ENCODE data around the gene ZNF684.
"Not testable (repeated sequence)": the region's sequence is repeated elsewhere in the genome, so short reads cannot be mapped to it uniquely, and the experiment has no call there.

ZNF684 gene

DNA sequence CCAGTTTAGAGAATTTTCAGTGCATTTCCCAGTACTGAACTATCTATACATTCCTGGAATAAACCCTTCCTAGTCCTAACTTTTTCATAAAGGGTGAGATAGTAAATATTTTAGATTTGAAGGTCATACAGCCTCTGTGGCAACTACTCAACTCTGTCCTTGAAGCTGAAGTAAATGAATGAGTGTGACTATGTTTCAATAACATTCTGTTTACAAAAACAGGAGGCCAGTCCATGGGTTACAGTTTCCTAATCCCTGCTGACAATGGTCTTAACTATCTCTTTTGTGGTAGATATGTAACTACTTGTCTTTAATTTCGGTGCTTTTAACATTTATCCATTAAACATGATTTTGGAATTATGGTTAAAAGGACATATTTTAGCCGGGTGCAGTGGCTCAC, 4.3 kb downstream of the ZNF684 start:
- Histone ChIP-seq H3K9me3 (ENCODE audit: control insufficient read depth, low read length) (no peaks in the 10 kb centered on the region), H3K4me1 (ENCODE audit: control insufficient read depth, insufficient read depth, low read length, poor library complexity, severe bottlenecking) (no peaks in the 10 kb centered on the region), H3K27ac (ENCODE audit: low read depth, low read length, severe bottlenecking) (no peak overlapping the region), H3K4me3 (ENCODE audit: extremely low read depth, insufficient read depth, low read length, poor library complexity, severe bottlenecking) (no peak overlapping the region), H3K36me3 (ENCODE audit: control insufficient read depth, insufficient read depth, low read length) (peaks cover 7% of the 10 kb centered on the region)
- no CpG with 5 or more reads among the region's 2 CpGs for WGBS, 2 experiments (ENCODE audit: insufficient coverage in 2 of 2)

DNA sequence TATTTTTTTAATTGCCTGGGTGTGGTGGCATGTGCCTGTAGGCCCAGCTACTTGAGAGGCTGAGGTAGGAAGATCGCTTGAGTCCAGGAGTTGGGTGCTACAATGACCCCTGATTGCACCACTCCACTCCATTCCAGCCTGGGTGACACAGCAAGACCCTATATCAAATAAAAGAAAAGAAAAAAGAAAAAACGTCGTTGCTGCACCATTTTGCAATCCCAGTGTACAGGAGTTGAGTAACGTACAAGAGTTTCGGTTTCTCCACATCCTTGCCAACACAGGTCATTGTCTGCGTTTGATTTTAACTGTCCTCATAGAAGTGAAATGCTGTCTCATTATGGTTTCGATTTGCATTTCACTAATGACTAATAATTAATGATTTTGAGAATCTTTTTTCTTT, 7.9 kb downstream of the ZNF684 start:
- no peak overlapping the region for H3K27ac ChIP-seq (ENCODE audit: low read depth, low read length, severe bottlenecking)
- H3K9me3 ChIP-seq (ENCODE audit: control insufficient read depth, low read length) = no peaks in the 10 kb centered on the region
- H3K4me3 ChIP-seq (ENCODE audit: extremely low read depth, insufficient read depth, low read length, poor library complexity, severe bottlenecking) = no peak overlapping the region
- 92 to 94% methylated on average over 2 to 3 of the region's 7 CpGs for WGBS, 2 experiments (ENCODE audit: insufficient coverage in 2 of 2)
- no peaks in the 10 kb centered on the region for H3K4me1 ChIP-seq (ENCODE audit: control insufficient read depth, insufficient read depth, low read length, poor library complexity, severe bottlenecking)
- H3K36me3 ChIP-seq (ENCODE audit: control insufficient read depth, insufficient read depth, low read length) = peaks cover 22% of the 10 kb centered on the region

DNA sequence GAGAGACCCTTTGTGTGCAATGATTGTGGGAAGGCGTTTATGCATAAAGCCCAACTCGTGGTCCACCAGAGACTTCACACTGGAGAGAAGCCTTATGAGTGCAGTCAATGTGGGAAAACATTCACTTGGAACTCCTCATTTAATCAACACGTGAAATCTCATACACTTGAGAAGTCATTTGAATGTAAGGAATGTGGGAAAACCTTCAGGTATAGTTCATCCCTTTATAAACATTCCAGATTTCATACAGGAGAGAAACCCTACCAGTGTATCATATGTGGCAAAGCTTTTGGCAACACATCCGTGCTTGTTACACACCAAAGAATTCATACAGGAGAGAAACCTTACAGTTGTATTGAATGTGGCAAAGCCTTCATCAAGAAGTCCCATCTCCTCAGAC, 15.5 kb downstream of the ZNF684 start:
- peaks cover 44% of the 10 kb centered on the region for H3K36me3 ChIP-seq (ENCODE audit: control insufficient read depth, insufficient read depth, low read length)
- no peaks in the 10 kb centered on the region for H3K4me1 ChIP-seq (ENCODE audit: control insufficient read depth, insufficient read depth, low read length, poor library complexity, severe bottlenecking)
- peaks cover 6% of the 10 kb centered on the region for H3K9me3 ChIP-seq (ENCODE audit: control insufficient read depth, low read length)
- WGBS, 2 experiments (ENCODE audit: insufficient coverage in 2 of 2) = 100% methylated on average over 1 of the region's 4 CpGs; no CpG with 5 or more reads in 1 of the 2 experiments
- no peak overlapping the region for H3K27ac ChIP-seq (ENCODE audit: low read depth, low read length, severe bottlenecking)
- no peak overlapping the region for H3K4me3 ChIP-seq (ENCODE audit: extremely low read depth, insufficient read depth, low read length, poor library complexity, severe bottlenecking)

- 80 to 93% methylated on average over 1 to 2 of the region's 4 CpGs for WGBS, 2 experiments (ENCODE audit: insufficient coverage in 2 of 2)
Observed at GRCh38 chr1:40553017-40553416, 21.6 kb downstream of the ZNF684 start.

DNA sequence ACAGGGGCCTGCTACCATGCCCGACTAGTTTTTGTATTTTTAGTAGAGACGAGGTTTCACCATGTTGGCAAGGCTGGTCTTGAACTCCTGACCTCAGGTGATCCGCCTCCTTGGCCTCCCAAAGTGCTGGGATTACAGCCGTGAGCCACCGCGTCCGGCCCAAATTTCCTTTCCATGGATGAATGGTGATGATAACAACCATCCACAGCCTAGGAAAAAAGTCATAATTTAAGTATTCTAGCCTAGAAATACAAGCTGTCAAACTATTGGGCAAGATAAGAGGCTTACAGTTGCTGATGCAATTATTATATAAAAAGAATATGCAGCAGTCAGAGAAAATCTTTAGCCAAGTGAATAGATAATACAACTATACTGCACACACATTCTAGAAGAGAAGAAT, 23.4 kb downstream of the ZNF684 start:
- H3K27ac ChIP-seq (ENCODE audit: low read depth, low read length, severe bottlenecking); H3K36me3 ChIP-seq (ENCODE audit: control insufficient read depth, insufficient read depth, low read length); H3K9me3 ChIP-seq (ENCODE audit: control insufficient read depth, low read length); H3K4me3 ChIP-seq (ENCODE audit: extremely low read depth, insufficient read depth, low read length, poor library complexity, severe bottlenecking); H3K4me1 ChIP-seq (ENCODE audit: control insufficient read depth, insufficient read depth, low read length, poor library complexity, severe bottlenecking): not testable (repeated sequence)
- no CpG with 5 or more reads among the region's 7 CpGs for WGBS, 2 experiments (ENCODE audit: insufficient coverage in 2 of 2)

More at GRCh38 chr1:40553017-40553416, 21.6 kb downstream of the ZNF684 start:
- Histone ChIP-seq H3K27ac (ENCODE audit: low read depth, low read length, severe bottlenecking) (no peak overlapping the region), H3K4me1 (ENCODE audit: control insufficient read depth, insufficient read depth, low read length, poor library complexity, severe bottlenecking) (no peaks in the 10 kb centered on the region), H3K4me3 (ENCODE audit: extremely low read depth, insufficient read depth, low read length, poor library complexity, severe bottlenecking) (no peak overlapping the region), H3K36me3 (ENCODE audit: control insufficient read depth, insufficient read depth, low read length) (no peaks in the 10 kb centered on the region), H3K9me3 (ENCODE audit: control insufficient read depth, low read length) (no peaks in the 10 kb centered on the region)

- Histone ChIP-seq H3K36me3 (ENCODE audit: control insufficient read depth, insufficient read depth, low read length) (no peaks in the 10 kb centered on the region), H3K4me3 (ENCODE audit: extremely low read depth, insufficient read depth, low read length, poor library complexity, severe bottlenecking) (no peak overlapping the region), H3K27ac (ENCODE audit: low read depth, low read length, severe bottlenecking) (no peak overlapping the region), H3K4me1 (ENCODE audit: control insufficient read depth, insufficient read depth, low read length, poor library complexity, severe bottlenecking) (no peaks in the 10 kb centered on the region), H3K9me3 (ENCODE audit: control insufficient read depth, low read length) (no peaks in the 10 kb centered on the region)
- 82 to 93% methylated on average over 1 to 3 of the region's 5 CpGs for WGBS, 2 experiments (ENCODE audit: insufficient coverage in 2 of 2)
Observed at GRCh38 chr1:40556121-40556520, 24.7 kb downstream of the ZNF684 start.

DNA sequence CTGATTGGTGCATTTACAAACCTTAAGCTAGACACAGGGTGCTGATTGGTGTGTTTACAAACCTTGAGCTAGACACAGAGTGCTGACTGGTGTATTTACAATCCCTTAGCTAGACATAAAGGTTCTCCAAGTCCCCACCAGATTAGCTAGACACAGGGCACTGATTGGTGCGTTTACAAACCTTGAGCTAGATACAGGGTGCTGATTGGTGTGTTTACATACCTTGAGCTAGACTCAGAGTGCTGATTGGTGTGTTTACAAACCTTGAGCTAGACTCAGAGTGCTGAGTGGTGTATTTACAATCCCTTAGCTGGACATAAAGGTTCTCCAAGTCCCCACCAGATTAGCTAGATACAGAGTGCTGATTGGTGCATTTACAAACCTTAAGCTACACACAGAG, 26.8 kb downstream of the ZNF684 start:
- H3K9me3 ChIP-seq (ENCODE audit: control insufficient read depth, low read length); H3K27ac ChIP-seq (ENCODE audit: low read depth, low read length, severe bottlenecking); H3K4me3 ChIP-seq (ENCODE audit: extremely low read depth, insufficient read depth, low read length, poor library complexity, severe bottlenecking); H3K4me1 ChIP-seq (ENCODE audit: control insufficient read depth, insufficient read depth, low read length, poor library complexity, severe bottlenecking); H3K36me3 ChIP-seq (ENCODE audit: control insufficient read depth, insufficient read depth, low read length): not testable (repeated sequence)
- no CpG with 5 or more reads among the region's 1 CpG for WGBS, 2 experiments (ENCODE audit: insufficient coverage in 2 of 2)

- Histone ChIP-seq H3K4me1 (ENCODE audit: control insufficient read depth, insufficient read depth, low read length, poor library complexity, severe bottlenecking) (no peaks in the 10 kb centered on the region), H3K27ac (ENCODE audit: low read depth, low read length, severe bottlenecking) (no peak overlapping the region), H3K36me3 (ENCODE audit: control insufficient read depth, insufficient read depth, low read length) (no peaks in the 10 kb centered on the region), H3K9me3 (ENCODE audit: control insufficient read depth, low read length) (no peaks in the 10 kb centered on the region), H3K4me3 (ENCODE audit: extremely low read depth, insufficient read depth, low read length, poor library complexity, severe bottlenecking) (no peak overlapping the region)
- 78 to 91% methylated on average over 2 of the region's 2 CpGs for WGBS, 2 experiments (ENCODE audit: insufficient coverage in 2 of 2)
Observed at GRCh38 chr1:40562185-40562584, 30.7 kb downstream of the ZNF684 start.

DNA sequence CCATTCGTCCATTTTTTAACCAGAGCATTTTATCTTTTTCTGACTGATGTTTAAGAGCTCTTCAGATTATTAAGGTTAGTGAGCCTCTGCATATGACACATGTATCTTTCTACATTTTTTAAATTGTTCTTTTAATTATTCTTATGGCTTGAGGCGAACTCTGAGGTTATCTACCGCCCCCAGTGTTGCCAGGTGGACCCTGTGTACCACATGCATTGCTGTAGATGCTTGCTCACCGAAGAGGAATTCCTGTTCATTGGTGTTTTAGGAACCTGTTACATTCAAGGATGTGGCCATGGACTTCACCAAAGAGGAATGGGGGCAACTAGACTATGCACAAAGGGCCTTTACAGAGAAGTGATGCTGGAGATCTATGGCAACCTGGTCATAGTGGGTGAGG, 31.8 kb downstream of the ZNF684 start:
- no peaks in the 10 kb centered on the region for H3K4me1 ChIP-seq (ENCODE audit: control insufficient read depth, insufficient read depth, low read length, poor library complexity, severe bottlenecking)
- H3K27ac ChIP-seq (ENCODE audit: low read depth, low read length, severe bottlenecking) = no peak overlapping the region
- no peak overlapping the region for H3K4me3 ChIP-seq (ENCODE audit: extremely low read depth, insufficient read depth, low read length, poor library complexity, severe bottlenecking)
- H3K9me3 ChIP-seq (ENCODE audit: control insufficient read depth, low read length) = no peaks in the 10 kb centered on the region
- WGBS, 2 experiments (ENCODE audit: insufficient coverage in 2 of 2) = 89 to 94% methylated on average over 3 of the region's 4 CpGs
- no peaks in the 10 kb centered on the region for H3K36me3 ChIP-seq (ENCODE audit: control insufficient read depth, insufficient read depth, low read length)

- H3K4me1 ChIP-seq (ENCODE audit: control insufficient read depth, insufficient read depth, low read length, poor library complexity, severe bottlenecking) = no peaks in the 10 kb centered on the region
- no peaks in the 10 kb centered on the region for H3K36me3 ChIP-seq (ENCODE audit: control insufficient read depth, insufficient read depth, low read length)
- no peak overlapping the region for H3K27ac ChIP-seq (ENCODE audit: low read depth, low read length, severe bottlenecking)
- WGBS, 2 experiments (ENCODE audit: insufficient coverage in 2 of 2) = 68 to 71% methylated on average over 2 of the region's 3 CpGs
- H3K9me3 ChIP-seq (ENCODE audit: control insufficient read depth, low read length) = no peaks in the 10 kb centered on the region
- H3K4me3 ChIP-seq (ENCODE audit: extremely low read depth, insufficient read depth, low read length, poor library complexity, severe bottlenecking) = no peak overlapping the region
Observed at GRCh38 chr1:40564506-40564905, 33.1 kb downstream of the ZNF684 start.

DNA sequence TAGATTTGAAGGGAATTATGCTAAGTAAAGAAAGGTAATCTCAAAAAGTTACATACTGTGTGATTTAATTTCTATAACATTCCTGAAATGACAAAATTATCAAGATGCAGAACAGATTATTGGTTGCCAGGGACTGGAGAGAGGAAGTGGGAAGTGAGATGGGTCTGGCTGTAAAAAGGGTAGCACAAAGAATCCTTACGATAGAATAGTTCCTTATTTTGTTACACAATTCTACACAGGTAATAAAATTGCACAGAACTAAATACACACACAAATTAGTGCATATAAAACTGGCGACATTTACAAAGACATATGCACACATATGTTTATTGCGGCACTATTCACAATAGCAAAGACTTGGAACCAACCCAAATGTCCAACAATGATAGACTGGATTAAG, 33.5 kb downstream of the ZNF684 start:
- no CpG with 5 or more reads among the region's 3 CpGs for WGBS, 2 experiments (ENCODE audit: insufficient coverage in 2 of 2)
- no peaks in the 10 kb centered on the region for H3K36me3 ChIP-seq (ENCODE audit: control insufficient read depth, insufficient read depth, low read length)

GRCh38 chr1:40567825-40568224, 36.4 kb downstream of the ZNF684 start:
- no peaks in the 10 kb centered on the region for H3K9me3 ChIP-seq (ENCODE audit: control insufficient read depth, low read length)
- H3K27ac ChIP-seq (ENCODE audit: low read depth, low read length, severe bottlenecking) = no peak overlapping the region
- no peaks in the 10 kb centered on the region for H3K4me1 ChIP-seq (ENCODE audit: control insufficient read depth, insufficient read depth, low read length, poor library complexity, severe bottlenecking)
- H3K4me3 ChIP-seq (ENCODE audit: extremely low read depth, insufficient read depth, low read length, poor library complexity, severe bottlenecking) = no peak overlapping the region
- WGBS, 2 experiments (ENCODE audit: insufficient coverage in 2 of 2) = no CpG with 5 or more reads among the region's 1 CpG
- no peaks in the 10 kb centered on the region for H3K36me3 ChIP-seq (ENCODE audit: control insufficient read depth, insufficient read depth, low read length)

More for the DNA sequence above, 33.5 kb downstream of the ZNF684 start:
- H3K4me3 ChIP-seq (ENCODE audit: extremely low read depth, insufficient read depth, low read length, poor library complexity, severe bottlenecking) = no peak overlapping the region
- no peaks in the 10 kb centered on the region for H3K4me1 ChIP-seq (ENCODE audit: control insufficient read depth, insufficient read depth, low read length, poor library complexity, severe bottlenecking)
- H3K9me3 ChIP-seq (ENCODE audit: control insufficient read depth, low read length) = no peaks in the 10 kb centered on the region
- no peak overlapping the region for H3K27ac ChIP-seq (ENCODE audit: low read depth, low read length, severe bottlenecking)
